RWPE2 (cell line): ENCODE data around the gene TMEM131.

ENCODE experiments used
- ATAC-seq: fragments of 200-7000 bp; cut with Tn5 transposase; 3 replicates; pipeline ENCODE4 v1.9.1; 2021; ENCODE audit warnings: low read depth
- DNase-seq: peaks from one replicate; pipeline ENCODE4 v3.0.0-alpha.2; 2020; ENCODE audit warnings: low spot score
- H3K27ac ChIP-seq: fragments of 450-650 bp; 2 replicates; pipeline ENCODE4 v1.5.1; 2017; ENCODE audit warnings: mild to moderate bottlenecking; ENCODE audit not compliant: poor library complexity, severe bottlenecking
- H3K27me3 ChIP-seq: fragments of 250-450 bp; sonication (Bioruptor Pico); 2 replicates; pipeline ENCODE4 v1.5.1; 2021; ENCODE audit warnings: mild to moderate bottlenecking, moderate library complexity; ENCODE audit not compliant: insufficient read depth, poor library complexity, severe bottlenecking
- H3K36me3 ChIP-seq: fragments of 250-450 bp; sonication (Bioruptor Pico); 2 replicates; pipeline ENCODE4 v1.5.1; 2020; ENCODE audit warnings: low read depth, mild to moderate bottlenecking, moderate library complexity
- H3K4me1 ChIP-seq: fragments of 250-450 bp; sonication (Bioruptor Pico); 2 replicates; pipeline ENCODE4 v1.5.1; 2021; ENCODE audit warnings: mild to moderate bottlenecking, moderate library complexity; ENCODE audit not compliant: insufficient read depth, poor library complexity, severe bottlenecking
- H3K4me3 ChIP-seq: fragments of 250-450 bp; sonication (Bioruptor Pico); 2 replicates; pipeline ENCODE4 v1.5.1; 2021; ENCODE audit warnings: mild to moderate bottlenecking, moderate library complexity; ENCODE audit not compliant: severe bottlenecking
- H3K9me3 ChIP-seq: fragments of 250-450 bp; sonication (Bioruptor Pico); 2 replicates; pipeline ENCODE4 v1.5.1; 2021; ENCODE audit warnings: mild to moderate bottlenecking, moderate library complexity; ENCODE audit not compliant: severe bottlenecking
- TF ChIP-seq, protein P1 (sequence below): fragments of 450-650 bp; IDR thresholded peaks from one replicate; pipeline ENCODE4 v1.5.1; 2017; ENCODE audit warnings: mild to moderate bottlenecking, moderate library complexity; ENCODE audit not compliant: poor library complexity, severe bottlenecking

The TMEM131 gene

DNA sequence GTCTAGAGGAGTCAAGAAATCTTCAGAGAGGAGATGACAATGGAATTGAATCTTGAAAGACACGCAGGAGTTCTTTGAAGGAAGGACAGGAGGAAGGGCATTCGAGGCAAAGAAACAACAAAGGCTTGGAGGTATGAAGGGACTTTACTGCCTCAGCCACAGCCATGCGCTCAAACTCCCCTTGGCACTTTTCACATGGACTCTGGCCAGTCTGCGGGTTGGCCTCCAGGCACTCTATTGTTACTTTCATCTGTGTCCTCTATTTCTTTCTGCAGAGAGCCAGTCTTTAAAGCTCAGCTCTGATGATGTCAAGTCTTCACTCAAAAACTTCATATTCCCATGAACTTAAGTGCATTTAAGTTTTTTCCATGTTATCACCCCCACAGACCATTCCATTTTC lies 186.9 kb downstream of the TMEM131 start:
- no peaks in the 10 kb centered on the region for H3K9me3 ChIP-seq
- H3K36me3 ChIP-seq = peaks cover 64% of the 10 kb centered on the region
- no peak overlapping the region for H3K27ac ChIP-seq
- DNase-seq (no peak), ATAC-seq (no peak)
- no peaks in the 10 kb centered on the region for H3K4me1 ChIP-seq
- no peaks in the 10 kb centered on the region for H3K27me3 ChIP-seq
- TF ChIP-seq, protein P1, sequence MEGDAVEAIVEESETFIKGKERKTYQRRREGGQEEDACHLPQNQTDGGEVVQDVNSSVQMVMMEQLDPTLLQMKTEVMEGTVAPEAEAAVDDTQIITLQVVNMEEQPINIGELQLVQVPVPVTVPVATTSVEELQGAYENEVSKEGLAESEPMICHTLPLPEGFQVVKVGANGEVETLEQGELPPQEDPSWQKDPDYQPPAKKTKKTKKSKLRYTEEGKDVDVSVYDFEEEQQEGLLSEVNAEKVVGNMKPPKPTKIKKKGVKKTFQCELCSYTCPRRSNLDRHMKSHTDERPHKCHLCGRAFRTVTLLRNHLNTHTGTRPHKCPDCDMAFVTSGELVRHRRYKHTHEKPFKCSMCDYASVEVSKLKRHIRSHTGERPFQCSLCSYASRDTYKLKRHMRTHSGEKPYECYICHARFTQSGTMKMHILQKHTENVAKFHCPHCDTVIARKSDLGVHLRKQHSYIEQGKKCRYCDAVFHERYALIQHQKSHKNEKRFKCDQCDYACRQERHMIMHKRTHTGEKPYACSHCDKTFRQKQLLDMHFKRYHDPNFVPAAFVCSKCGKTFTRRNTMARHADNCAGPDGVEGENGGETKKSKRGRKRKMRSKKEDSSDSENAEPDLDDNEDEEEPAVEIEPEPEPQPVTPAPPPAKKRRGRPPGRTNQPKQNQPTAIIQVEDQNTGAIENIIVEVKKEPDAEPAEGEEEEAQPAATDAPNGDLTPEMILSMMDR = no peak
- H3K4me3 ChIP-seq = no peak overlapping the region

GRCh38 chr2:97806738-97807618 lies 188.8 kb downstream of the TMEM131 start:
- DNase-seq = no peak
- Histone ChIP-seq H3K27ac (no peak overlapping the region), H3K9me3 (no peaks in the 10 kb centered on the region), H3K4me3 (no peak overlapping the region), H3K27me3 (no peaks in the 10 kb centered on the region), H3K36me3 (peaks cover 66% of the 10 kb centered on the region), H3K4me1 (no peaks in the 10 kb centered on the region)
- TF ChIP-seq, protein P1 = peak; percentile 96
- peak; percentile 89 for ATAC-seq

GRCh38 chr2:97805776-97806175 lies 190.0 kb downstream of the TMEM131 start:
- no peak for ATAC-seq
- no peak for DNase-seq
- Histone ChIP-seq H3K9me3 (no peaks in the 10 kb centered on the region), H3K27ac (no peak overlapping the region), H3K27me3 (no peaks in the 10 kb centered on the region), H3K4me3 (no peak overlapping the region), H3K36me3 (peaks cover 66% of the 10 kb centered on the region), H3K4me1 (no peaks in the 10 kb centered on the region)
- TF ChIP-seq, protein P1 = no peak

GRCh38 chr2:97801028-97801427 lies 194.7 kb downstream of the TMEM131 start:
- ATAC-seq = no peak
- DNase-seq = no peak
- no peak overlapping the region for H3K27ac ChIP-seq
- no peak overlapping the region for H3K4me3 ChIP-seq
- TF ChIP-seq, protein P1 = no peak
- peaks cover 70% of the 10 kb centered on the region for H3K36me3 ChIP-seq
- no peaks in the 10 kb centered on the region for H3K4me1 ChIP-seq
- H3K9me3 ChIP-seq = no peaks in the 10 kb centered on the region
- H3K27me3 ChIP-seq = no peaks in the 10 kb centered on the region

GRCh38 chr2:97798416-97798815 lies 197.3 kb downstream of the TMEM131 start:
- TF ChIP-seq, protein P1 = no peak
- Histone ChIP-seq H3K36me3 (peaks cover 67% of the 10 kb centered on the region), H3K4me3 (no peak overlapping the region), H3K27ac (no peak overlapping the region), H3K4me1 (no peaks in the 10 kb centered on the region), H3K27me3 (no peaks in the 10 kb centered on the region), H3K9me3 (no peaks in the 10 kb centered on the region)
- no peak for DNase-seq
- no peak for ATAC-seq
